OCI-LY1 (cell line): ENCODE results near the gene NELL1.

Experiments
- H2AFZ ChIP-seq: fragments of 200-600 bp; sonication (generic), shearing (Covaris generic); 2 replicates; pipeline ENCODE4 v1.6.0; 2014; ENCODE audit warnings: antibody characterized with exemption, mild to moderate bottlenecking, low read length
- H3F3A ChIP-seq: fragments of 200-600 bp; sonication (generic), shearing (Covaris generic); 2 replicates; pipeline ENCODE4 v1.6.0; 2014; ENCODE audit warnings: mild to moderate bottlenecking, antibody characterized with exemption, low read length, moderate library complexity; ENCODE audit not compliant: insufficient read depth
- H3K27ac ChIP-seq: fragments of 200-600 bp; sonication (generic); 2 replicates; pipeline ENCODE4 v1.5.1; 2014; ENCODE audit warnings: low read length, mixed run types, mild to moderate bottlenecking, low read depth; ENCODE audit not compliant: poor library complexity, severe bottlenecking
- H3K27me3 ChIP-seq: fragments of 200-600 bp; sonication (generic); 2 replicates; pipeline ENCODE4 v1.6.0; 2014; ENCODE audit warnings: antibody characterized with exemption, mild to moderate bottlenecking, low read length, moderate library complexity; ENCODE audit not compliant: insufficient read depth
- H3K36me3 ChIP-seq: fragments of 200-600 bp; sonication (generic); 2 replicates; pipeline ENCODE4 v1.6.1; 2014; ENCODE audit warnings: mild to moderate bottlenecking, antibody characterized with exemption, low read length, moderate library complexity, mixed read lengths; ENCODE audit not compliant: insufficient read depth
- H3K4me1 ChIP-seq: fragments of 200-600 bp; sonication (generic); 2 replicates; pipeline ENCODE4 v1.5.1; 2014; ENCODE audit warnings: mild to moderate bottlenecking, low read length, moderate library complexity; ENCODE audit not compliant: insufficient read depth, severe bottlenecking
- H3K4me2 ChIP-seq: fragments of 200-600 bp; sonication (generic), shearing (Covaris generic); 2 replicates; pipeline ENCODE4 v1.6.1; 2014; ENCODE audit warnings: low read length
- H3K4me3 ChIP-seq: fragments of 200-600 bp; sonication (generic); 2 replicates; pipeline ENCODE4 v1.5.1; 2014; ENCODE audit warnings: low read length, low read depth, mild to moderate bottlenecking, mixed read lengths; ENCODE audit not compliant: poor library complexity, severe bottlenecking
- H3K79me2 ChIP-seq: fragments of 200-600 bp; shearing (Covaris generic); 2 replicates; pipeline ENCODE4 v1.6.1; 2016; ENCODE audit warnings: mixed run types, low read length, mixed read lengths; ENCODE audit not compliant: insufficient read depth
- H3K9ac ChIP-seq: fragments of 200-600 bp; sonication (generic), shearing (Covaris generic); 2 replicates; pipeline ENCODE4 v1.6.1; 2014; ENCODE audit warnings: mild to moderate bottlenecking, low read length, mixed read lengths
- H3K9me2 ChIP-seq: fragments of 200-600 bp; sonication (generic), shearing (Covaris generic); 2 replicates; pipeline ENCODE4 v1.6.1; 2014; ENCODE audit warnings: low read depth, mild to moderate bottlenecking, low read length, mixed read lengths
- H3K9me3 ChIP-seq: fragments of 200-600 bp; shearing (Covaris generic); 2 replicates; pipeline ENCODE4 v1.6.1; 2014; ENCODE audit warnings: low read length, mixed read lengths
- H4K20me1 ChIP-seq: fragments of 200-600 bp; sonication (generic), shearing (Covaris generic); 2 replicates; pipeline ENCODE4 v1.6.0; 2016; ENCODE audit warnings: mild to moderate bottlenecking, low read length; ENCODE audit not compliant: insufficient read depth
- CTCF ChIP-seq: fragments of 200-600 bp; sonication (generic), shearing (Covaris generic); IDR thresholded peaks from 2 replicates; pipeline ENCODE4 v1.5.1; 2017; ENCODE audit warnings: mild to moderate bottlenecking, antibody characterized with exemption, low read length, moderate library complexity, mixed read lengths
- EZH2 ChIP-seq: fragments of 200-600 bp; sonication (generic), shearing (Covaris generic); IDR thresholded peaks from 2 replicates; pipeline ENCODE4 v1.8.0; 2017; ENCODE audit warnings: borderline replicate concordance, mixed run types, mild to moderate bottlenecking, antibody characterized with exemption, low read length, moderate library complexity, mixed read lengths

Gene NELL1

GRCh38 chr11:21372672-21373071 lies 703.3 kb downstream of the NELL1 start:
- Histone ChIP-seq H3K4me1 (no peaks in the 10 kb centered on the region), H2AFZ (no peak overlapping the region), H3K36me3 (no peaks in the 10 kb centered on the region), H3F3A (no peaks in the 10 kb centered on the region), H3K9me3 (no peaks in the 10 kb centered on the region), H3K27me3 (no peaks in the 10 kb centered on the region), H3K4me3 (no peak overlapping the region), H4K20me1 (no peaks in the 10 kb centered on the region), H3K27ac (no peak overlapping the region), H3K9me2 (no peaks in the 10 kb centered on the region), H3K9ac (no peak overlapping the region), H3K79me2 (no peaks in the 10 kb centered on the region), H3K4me2 (no peak overlapping the region)
- TF ChIP-seq CTCF (no peak), EZH2 (no peak)

- Histone ChIP-seq H3K4me2 (no peak overlapping the region), H2AFZ (no peak overlapping the region), H3K27ac (no peak overlapping the region), H3K9ac (no peak overlapping the region), H3K79me2 (no peaks in the 10 kb centered on the region), H3K36me3 (no peaks in the 10 kb centered on the region), H3F3A (no peaks in the 10 kb centered on the region), H4K20me1 (no peaks in the 10 kb centered on the region), H3K9me2 (no peaks in the 10 kb centered on the region), H3K9me3 (no peaks in the 10 kb centered on the region), H3K27me3 (no peaks in the 10 kb centered on the region), H3K4me1 (no peaks in the 10 kb centered on the region), H3K4me3 (no peak overlapping the region)
- TF ChIP-seq EZH2: no peak
- no peak for TF ChIP-seq CTCF
These were observed 705.0 kb downstream of the NELL1 start for GRCh38 chr11:21374376-21374775.

- TF ChIP-seq CTCF (no peak), EZH2 (no peak)
- Histone ChIP-seq H3K27ac (no peak overlapping the region), H3K79me2 (no peaks in the 10 kb centered on the region), H4K20me1 (no peaks in the 10 kb centered on the region), H3K27me3 (no peaks in the 10 kb centered on the region), H3K4me1 (no peaks in the 10 kb centered on the region), H3K36me3 (no peaks in the 10 kb centered on the region), H3K4me3 (no peak overlapping the region), H3K9me2 (no peaks in the 10 kb centered on the region), H2AFZ (no peak overlapping the region), H3F3A (no peaks in the 10 kb centered on the region), H3K9me3 (no peaks in the 10 kb centered on the region), H3K4me2 (no peak overlapping the region), H3K9ac (no peak overlapping the region)
These were observed 716.5 kb downstream of the NELL1 start for GRCh38 chr11:21385669-21386440.
